PC-3 (cell line): ENCODE data around the gene DCAF6.

Experiments used
- CTCF ChIP-seq: fragments of 300-600 bp; sonication (generic); conservative IDR thresholded peaks from 2 replicates; pipeline ENCODE4 v1.5.1; 2017; ENCODE audit warnings: antibody characterized with exemption, low read depth, mild to moderate bottlenecking, low read length
- EZH2 ChIP-seq: fragments of 300-600 bp; sonication (generic); IDR thresholded peaks from one replicate; pipeline ENCODE4 v1.6.1; 2017; ENCODE audit warnings: antibody characterized with exemption, mild to moderate bottlenecking, low read length; ENCODE audit not compliant: unreplicated experiment
- EZH2phosphoT487 ChIP-seq: fragments of 300-600 bp; sonication (generic); IDR thresholded peaks from 2 replicates; pipeline ENCODE4 v1.6.1; 2018; ENCODE audit warnings: mild to moderate bottlenecking, antibody characterized with exemption, low read length, borderline replicate concordance

DNA sequence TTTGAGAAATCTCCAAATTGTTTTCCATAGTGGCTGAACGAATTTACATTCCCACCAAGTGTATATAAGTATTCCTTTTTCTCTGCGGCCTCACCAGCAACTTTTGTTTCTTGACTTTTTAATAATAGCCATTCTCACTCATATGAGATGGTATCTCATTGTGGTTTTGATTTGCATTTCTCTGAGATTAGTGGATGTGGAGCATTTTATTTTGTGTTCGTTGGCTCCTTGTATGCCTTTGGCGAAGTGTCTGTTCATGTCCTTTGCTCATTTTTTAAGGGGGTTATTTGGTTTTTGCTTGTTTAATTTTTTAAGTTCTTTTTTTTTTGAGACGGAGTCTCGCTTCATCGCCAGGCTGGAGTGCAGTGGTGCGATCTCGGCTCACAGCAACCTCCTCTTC lies 45.5 kb downstream of the DCAF6 start:
- TF ChIP-seq CTCF (no peak), EZH2phosphoT487 (no peak), EZH2 (no peak)
